22Rv1 (cell line): ENCODE measurements around the gene SLC22A17.

Experiments used
- H3K27ac ChIP-seq: fragments of 450-650 bp; 2 replicates; pipeline ENCODE4 v1.5.1; 2017
- CTCF ChIP-seq: fragments of 450-650 bp; IDR thresholded peaks from 2 replicates; pipeline ENCODE4 v1.5.1; 2017; ENCODE audit warnings: mild to moderate bottlenecking
- ZFX ChIP-seq: fragments of 450-650 bp; IDR thresholded peaks from 2 replicates; pipeline ENCODE4 v1.6.1; 2017; ENCODE audit warnings: antibody characterized with exemption, borderline replicate concordance

The SLC22A17 gene

GRCh38 chr14:23353433-23353780, 720 bp upstream of the SLC22A17 start:
- H3K27ac ChIP-seq = no peak overlapping the region
- TF ChIP-seq CTCF (no peak), ZFX (no peak)

GRCh38 chr14:23351681-23352505, 794 bp downstream of the SLC22A17 start:
- H3K27ac ChIP-seq = no peak overlapping the region
- TF ChIP-seq ZFX = no peak
- no peak; the same call in 1 of the 2 replicates for TF ChIP-seq CTCF

- no peak for TF ChIP-seq ZFX
- TF ChIP-seq CTCF = no peak
Observed at GRCh38 chr14:23349156-23349845, 3.4 kb downstream of the SLC22A17 start.

GRCh38 chr14:23348297-23348655, 4.4 kb downstream of the SLC22A17 start:
- TF ChIP-seq ZFX (no peak), CTCF (no peak)
- H3K27ac ChIP-seq = no peak overlapping the region

More at GRCh38 chr14:23349156-23349845, 3.4 kb downstream of the SLC22A17 start:
- H3K27ac ChIP-seq = no peak overlapping the region

- TF ChIP-seq ZFX (no peak), CTCF (no peak)
- no peak overlapping the region for H3K27ac ChIP-seq
Observed at GRCh38 chr14:23347406-23348296, 5.0 kb downstream of the SLC22A17 start.

GRCh38 chr14:23346693-23347405, 5.8 kb downstream of the SLC22A17 start:
- no peak for TF ChIP-seq CTCF
- TF ChIP-seq ZFX = no peak
- no peak overlapping the region for H3K27ac ChIP-seq
